CD4-positive, alpha-beta memory T cell (primary cell): ENCODE measurements around the gene ACAA1. TPM values are rescaled to one million over a fixed set of nuclear protein-coding genes. Genes with fewer than 3 reads are reported as not detected.

Experiments used
- CTCF ChIA-PET: fragments of 350-600 bp; sonication (Branson Sonifier 250); formaldehyde crosslinking; loops from one replicate; lab custom pipeline; 2021; ENCODE audit warnings: inconsistent platforms; ENCODE audit not compliant: partially characterized antibody; lab: Charles Lee
- POLR2A ChIA-PET: fragments of 350-600 bp; sonication (Branson Sonifier 250); formaldehyde crosslinking; loops from one replicate; lab custom pipeline; 2021; ENCODE audit not compliant: partially characterized antibody; lab: Charles Lee
- DNase-seq, 5 donors: peaks; one replicate each; pipeline versions ENCODE4 v3.0.0 to v3.0.0-alpha.2; 2020 to 2022; ENCODE audit warnings: mixed read lengths in 1 of 5
- H3K27ac ChIP-seq: one replicate; pipeline ENCODE4 v1.7.0; 2013; ENCODE audit warnings: low read depth, low read length
- H3K27me3 ChIP-seq: 2 replicates; pipeline ENCODE4 v1.7.0; 2013; ENCODE audit warnings: mild to moderate bottlenecking, low read length, moderate library complexity; ENCODE audit not compliant: insufficient read depth
- H3K36me3 ChIP-seq: 2 replicates; pipeline ENCODE4 v1.7.0; 2013; ENCODE audit warnings: mild to moderate bottlenecking, low read length, moderate library complexity; ENCODE audit not compliant: insufficient read depth
- H3K4me1 ChIP-seq: 2 replicates; pipeline ENCODE4 v1.7.0; 2013; ENCODE audit warnings: mild to moderate bottlenecking, low read length, moderate library complexity; ENCODE audit not compliant: insufficient read depth
- H3K4me3 ChIP-seq, 2 donors: one replicate each; pipeline ENCODE4 v1.7.0; 2013; ENCODE audit warnings: low read length in 2 of 2, mild to moderate bottlenecking in 1 of 2
- H3K9me3 ChIP-seq, 2 donors: one replicate each; pipeline ENCODE4 v1.7.0; 2013; ENCODE audit warnings: low read length in 2 of 2, control low read depth in 1 of 2; ENCODE audit not compliant: control insufficient read depth in 1 of 2
- H3K27ac Mint-ChIP-seq, 7 donors: one replicate each; pipeline ENCODE4 v1.8.0; 2020 to 2021; ENCODE audit warnings: mixed read lengths in 7 of 7, mild to moderate bottlenecking in 6 of 7, inconsistent platforms in 3 of 7, moderate library complexity in 3 of 7
- H3K27me3 Mint-ChIP-seq, 2 donors: one replicate each; pipeline ENCODE4 v1.8.0; 2020 to 2021; ENCODE audit warnings: mixed read lengths in 2 of 2
- H3K36me3 Mint-ChIP-seq, 2 donors: one replicate each; pipeline ENCODE4 v1.8.0; 2020 to 2021; ENCODE audit warnings: mixed read lengths in 2 of 2, inconsistent platforms in 1 of 2, mild to moderate bottlenecking in 1 of 2
- H3K4me1 Mint-ChIP-seq, 4 donors: one replicate each; pipeline ENCODE4 v1.8.0; 2020 to 2021; ENCODE audit warnings: mixed read lengths in 4 of 4, mild to moderate bottlenecking in 1 of 4
- H3K4me3 Mint-ChIP-seq, 8 donors: one replicate each; pipeline ENCODE4 v1.8.0; 2020 to 2021; ENCODE audit warnings: mixed read lengths in 8 of 8, mild to moderate bottlenecking in 7 of 8, moderate library complexity in 6 of 8, inconsistent platforms in 3 of 8
- H3K9me3 Mint-ChIP-seq, 8 donors: one replicate each; pipeline ENCODE4 v1.8.0; 2020 to 2021; ENCODE audit warnings: mixed read lengths in 8 of 8, mild to moderate bottlenecking in 5 of 8, inconsistent platforms in 3 of 8, moderate library complexity in 1 of 8
- intact Hi-C: fragments of 100-400 bp; cut with micrococcal nuclease; formaldehyde crosslinking; loops from one replicate; pipeline ENCODE4 v1.15.1; 2023
- polyA plus RNA-seq, 2 donors: library from polyadenylated mRNA; unstranded; fragments of 300-500 nt; fragmentation: Illumina TruSeq; gene quantifications; one replicate each; pipeline ENCODE4 v1.2.3, GENCODE V29; 2021
- total RNA-seq, 2 experiments: library from RNA; stranded (reverse); gene quantifications; one replicate each; pipeline ENCODE4 v1.2.3, GENCODE V29; 2021

Gene ACAA1
- total and polyA plus RNA-seq, 4 experiments from 2014 or later: 52.4 to 82.8 (median 77.5) TPM

GRCh38 chr3:38127611-38128302 lies 9.2 kb downstream of the ACAA1 start:
- H3K36me3 ChIP-seq: peaks cover 82% of the 10 kb centered on the region
- CTCF ChIA-PET: interaction anchor here (0.9 to 1.4 kb wide), 4 partner anchors 9 to 153 kb away, joined by 3 to 4 read pairs (median 3); partner anchors contain the start of gene ACAA1
- H3K36me3 Mint-ChIP-seq: peaks cover 45 to 81% of the 10 kb centered on the region in 2 donors
- no peaks in the 10 kb centered on the region for H3K9me3 Mint-ChIP-seq
- H3K4me1 Mint-ChIP-seq: peaks cover 5 to 20% (median 8%) of the 10 kb centered on the region in 4 donors
- POLR2A ChIA-PET: interaction anchor here (1.0 to 1.2 kb wide), 2 partner anchors 8 to 9 kb away, joined by 3 read pairs; no protein-coding TSS in a partner anchor
- no peaks in the 10 kb centered on the region for H3K27me3 Mint-ChIP-seq
- no peak for DNase-seq
- H3K27ac ChIP-seq: no peak overlapping the region
- no peak overlapping the region for H3K4me3 Mint-ChIP-seq
- no peaks in the 10 kb centered on the region for H3K9me3 ChIP-seq
- H3K27me3 ChIP-seq: no peaks in the 10 kb centered on the region
- H3K27ac Mint-ChIP-seq: peak overlapping the region in 4 of 7 donors; percentile 18 to 64 (median 52)
- H3K4me3 ChIP-seq: no peak overlapping the region
- peaks cover 10% of the 10 kb centered on the region for H3K4me1 ChIP-seq
- intact Hi-C loops: no loop called here

- Mint-ChIP-seq H3K4me3 (no peak overlapping the region), H3K36me3 (peaks cover 42 to 80% of the 10 kb centered on the region in 2 donors), H3K27ac (peak overlapping the region in 3 of 7 donors; percentile 30 to 47 (median 37)), H3K4me1 (peaks cover 5 to 7% (median 5%) of the 10 kb centered on the region in 4 donors), H3K9me3 (no peaks in the 10 kb centered on the region), H3K27me3 (no peaks in the 10 kb centered on the region)
- no peaks in the 10 kb centered on the region for H3K27me3 ChIP-seq
- DNase-seq: no peak
- CTCF ChIA-PET: interaction anchor here (0.7 to 1.4 kb wide), 2 partner anchors 8 to 152 kb away, joined by 3 read pairs; no protein-coding TSS in a partner anchor
- H3K4me1 ChIP-seq: no peaks in the 10 kb centered on the region
- POLR2A ChIA-PET: no interaction called here
- intact Hi-C loops: no loop called here
- peaks cover 88% of the 10 kb centered on the region for H3K36me3 ChIP-seq
- no peaks in the 10 kb centered on the region for H3K9me3 ChIP-seq
- H3K27ac ChIP-seq: no peak overlapping the region
- no peak overlapping the region for H3K4me3 ChIP-seq
Measured at GRCh38 chr3:38126121-38126892, 10.6 kb downstream of the ACAA1 start.

- Mint-ChIP-seq H3K4me3 (no peak overlapping the region), H3K9me3 (no peaks in the 10 kb centered on the region), H3K27ac (peak overlapping the region in 1 of 7 donors; percentile 62), H3K4me1 (peaks cover 4 to 9% (median 4%) of the 10 kb centered on the region in 4 donors), H3K36me3 (peaks cover 39 to 81% of the 10 kb centered on the region in 2 donors), H3K27me3 (no peaks in the 10 kb centered on the region)
- H3K9me3 ChIP-seq: no peaks in the 10 kb centered on the region
- no peaks in the 10 kb centered on the region for H3K27me3 ChIP-seq
- intact Hi-C loops: no loop called here
- ChIA-PET CTCF (no interaction called here), POLR2A (interaction anchor here (0.5 kb wide), 1 partner anchor 111 kb away, joined by 4 read pairs; no protein-coding TSS in a partner anchor)
- no peak for DNase-seq
- H3K36me3 ChIP-seq: peaks cover 85% of the 10 kb centered on the region
- no peak overlapping the region for H3K4me3 ChIP-seq
- no peak overlapping the region for H3K27ac ChIP-seq
- no peaks in the 10 kb centered on the region for H3K4me1 ChIP-seq
Measured at GRCh38 chr3:38125305-38126120, 11.4 kb downstream of the ACAA1 start.

- no peaks in the 10 kb centered on the region for H3K9me3 Mint-ChIP-seq
- ChIA-PET CTCF (no interaction called here), POLR2A (interaction anchor here (0.5 kb wide), 1 partner anchor 112 kb away, joined by 4 read pairs; no protein-coding TSS in a partner anchor)
- DNase-seq: no peak
- peaks cover 32 to 80% of the 10 kb centered on the region in 2 donors for H3K36me3 Mint-ChIP-seq
- peak overlapping the region in 2 of 7 donors; percentile 20 to 44 for H3K27ac Mint-ChIP-seq
- Histone ChIP-seq H3K27me3 (no peaks in the 10 kb centered on the region), H3K9me3 (no peaks in the 10 kb centered on the region), H3K36me3 (peaks cover 79% of the 10 kb centered on the region), H3K4me3 (no peak overlapping the region), H3K4me1 (no peaks in the 10 kb centered on the region), H3K27ac (no peak overlapping the region)
- intact Hi-C loops: no loop called here
- no peaks in the 10 kb centered on the region for H3K27me3 Mint-ChIP-seq
- no peak overlapping the region for H3K4me3 Mint-ChIP-seq
- H3K4me1 Mint-ChIP-seq: peaks cover 0 to 9% (median under 1%) of the 10 kb centered on the region in 4 donors
Measured at GRCh38 chr3:38124324-38125122, 12.4 kb downstream of the ACAA1 start.

GRCh38 chr3:38122712-38123290 lies 14.1 kb downstream of the ACAA1 start:
- intact Hi-C loops: no loop called here
- peaks cover 66% of the 10 kb centered on the region for H3K36me3 ChIP-seq
- POLR2A ChIA-PET: no interaction called here

GRCh38 chr3:38121832-38122461 lies 15.0 kb downstream of the ACAA1 start:
- Mint-ChIP-seq H3K27me3 (no peaks in the 10 kb centered on the region), H3K27ac (no peak overlapping the region), H3K9me3 (no peaks in the 10 kb centered on the region), H3K4me1 (peaks cover 4 to 12% (median 6%) of the 10 kb centered on the region in 4 donors), H3K4me3 (no peak overlapping the region), H3K36me3 (peaks cover 22 to 65% of the 10 kb centered on the region in 2 donors)
- peaks cover 57% of the 10 kb centered on the region for H3K36me3 ChIP-seq
- no peaks in the 10 kb centered on the region for H3K9me3 ChIP-seq
- CTCF ChIA-PET: interaction anchor here (1.6 kb wide), 1 partner anchor 224 kb away, joined by 7 read pairs; the partner anchor contains the start of gene XYLB
- no peak for DNase-seq
- H3K4me3 ChIP-seq: no peak overlapping the region
- no peaks in the 10 kb centered on the region for H3K27me3 ChIP-seq
- H3K27ac ChIP-seq: no peak overlapping the region
- POLR2A ChIA-PET: interaction anchor here (2.9 kb wide), 1 partner anchor 15 kb away, joined by 12 read pairs; the partner anchor contains the start of gene ACAA1
- no peaks in the 10 kb centered on the region for H3K4me1 ChIP-seq
- intact Hi-C loops: no loop called here

More at GRCh38 chr3:38122712-38123290, 14.1 kb downstream of the ACAA1 start:
- Mint-ChIP-seq H3K4me3 (no peak overlapping the region), H3K4me1 (peaks cover 4 to 12% (median 6%) of the 10 kb centered on the region in 4 donors), H3K27me3 (no peaks in the 10 kb centered on the region), H3K9me3 (no peaks in the 10 kb centered on the region), H3K36me3 (peaks cover 29 to 74% of the 10 kb centered on the region in 2 donors), H3K27ac (peak overlapping the region in 2 of 7 donors; percentile 25 to 57)
- H3K9me3 ChIP-seq: no peaks in the 10 kb centered on the region
- no peaks in the 10 kb centered on the region for H3K4me1 ChIP-seq
- CTCF ChIA-PET: no interaction called here
- H3K27me3 ChIP-seq: no peaks in the 10 kb centered on the region
- no peak for DNase-seq
- H3K4me3 ChIP-seq: no peak overlapping the region
- H3K27ac ChIP-seq: no peak overlapping the region
